ENCODE measurements around the gene ESYT3.

- TF ChIP-seq, protein P1, sequence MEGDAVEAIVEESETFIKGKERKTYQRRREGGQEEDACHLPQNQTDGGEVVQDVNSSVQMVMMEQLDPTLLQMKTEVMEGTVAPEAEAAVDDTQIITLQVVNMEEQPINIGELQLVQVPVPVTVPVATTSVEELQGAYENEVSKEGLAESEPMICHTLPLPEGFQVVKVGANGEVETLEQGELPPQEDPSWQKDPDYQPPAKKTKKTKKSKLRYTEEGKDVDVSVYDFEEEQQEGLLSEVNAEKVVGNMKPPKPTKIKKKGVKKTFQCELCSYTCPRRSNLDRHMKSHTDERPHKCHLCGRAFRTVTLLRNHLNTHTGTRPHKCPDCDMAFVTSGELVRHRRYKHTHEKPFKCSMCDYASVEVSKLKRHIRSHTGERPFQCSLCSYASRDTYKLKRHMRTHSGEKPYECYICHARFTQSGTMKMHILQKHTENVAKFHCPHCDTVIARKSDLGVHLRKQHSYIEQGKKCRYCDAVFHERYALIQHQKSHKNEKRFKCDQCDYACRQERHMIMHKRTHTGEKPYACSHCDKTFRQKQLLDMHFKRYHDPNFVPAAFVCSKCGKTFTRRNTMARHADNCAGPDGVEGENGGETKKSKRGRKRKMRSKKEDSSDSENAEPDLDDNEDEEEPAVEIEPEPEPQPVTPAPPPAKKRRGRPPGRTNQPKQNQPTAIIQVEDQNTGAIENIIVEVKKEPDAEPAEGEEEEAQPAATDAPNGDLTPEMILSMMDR (IDR thresholded peaks at IDR 0.05): no peak
- TF ChIP-seq POLR2A (IDR thresholded peaks at IDR 0.05): no peak
- TF ChIP-seq EP300 (IDR thresholded peaks at IDR 0.05): no peak
Observed at GRCh38 chr3:138509586-138509985, 75.2 kb downstream of the ESYT3 start.
